NK-92 (cell line): ENCODE measurements around the gene S1PR1.
"Not testable (repeated sequence)": the region's sequence is repeated elsewhere in the genome, so short reads cannot be mapped to it uniquely, and the experiment has no call there.

Experiments used
- DNase-seq: peaks from one replicate; lab custom pipeline; 2025; ENCODE audit not compliant: unreplicated experiment; lab: John Stamatoyannopoulos, UW

The S1PR1 gene

DNA sequence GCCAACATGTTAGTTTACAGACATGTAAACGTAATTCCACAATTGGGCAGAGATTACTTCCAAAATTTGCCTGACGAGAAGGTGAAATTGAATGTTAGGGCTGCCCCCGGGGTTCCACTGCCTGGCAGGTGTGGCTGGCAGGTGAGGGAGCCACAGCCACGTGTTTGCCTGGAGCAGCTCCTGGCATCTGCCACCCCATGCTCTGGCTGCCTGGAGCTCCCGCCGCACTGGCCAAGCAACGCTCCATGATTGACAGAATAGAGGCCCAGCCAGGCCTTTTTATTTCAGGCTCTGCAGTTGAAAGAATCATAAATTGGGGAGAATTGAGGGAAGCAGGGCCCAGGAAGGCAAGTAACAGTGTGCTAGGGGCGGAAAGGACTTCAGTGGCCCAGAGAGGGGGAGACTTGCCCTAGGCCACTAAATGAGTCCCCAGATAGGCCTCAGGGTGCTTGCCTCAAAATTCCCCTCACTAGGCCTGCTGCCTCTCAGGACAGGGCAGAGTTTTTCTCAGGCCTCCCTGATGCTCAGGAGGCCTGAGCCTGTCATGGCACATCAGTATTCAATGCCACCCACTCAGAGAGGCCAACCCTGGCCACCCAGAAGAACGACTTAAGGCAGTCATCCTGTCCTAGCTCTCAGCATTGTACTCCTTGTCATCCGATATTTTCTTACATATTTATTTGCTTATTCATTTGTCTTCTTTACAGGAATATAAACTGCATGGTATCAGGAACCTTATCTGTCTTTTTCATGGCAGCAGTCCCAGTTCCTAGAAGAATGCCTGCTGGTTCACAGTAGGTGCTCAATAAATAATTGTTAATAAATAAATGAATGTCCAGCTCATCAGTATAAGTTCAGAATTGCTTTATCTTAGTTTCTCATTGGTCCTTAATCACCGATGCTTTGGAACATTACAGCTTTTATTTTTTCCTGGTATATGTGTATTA lies 16.6 kb upstream of the S1PR1 start:
- DNase-seq, result no peak

GRCh38 chr1:101220906-101221305 lies 15.9 kb upstream of the S1PR1 start:
- no peak for DNase-seq

DNA sequence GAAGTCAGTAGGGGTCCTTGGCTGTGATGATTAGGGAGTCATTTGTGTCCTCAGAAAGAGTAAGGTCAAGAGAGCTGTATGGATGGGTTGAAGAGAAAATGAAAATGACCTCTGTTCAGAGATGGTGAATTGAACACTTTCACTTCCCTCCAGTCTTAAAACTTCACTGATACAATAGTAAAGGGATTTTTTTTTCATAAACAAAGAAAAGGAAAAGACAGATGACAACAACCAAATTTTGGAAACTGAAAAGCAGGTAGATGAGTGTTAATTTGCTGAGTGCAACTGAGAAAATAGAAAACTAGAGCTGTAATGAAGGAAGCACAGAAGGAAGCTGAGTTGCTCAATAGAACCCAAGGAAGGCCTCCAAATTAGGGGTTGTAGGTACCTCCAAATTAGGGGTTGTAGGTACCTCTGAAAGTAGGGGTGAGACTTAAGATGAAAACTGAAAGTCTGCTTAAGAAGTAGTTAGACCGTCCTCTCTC lies 14.8 kb upstream of the S1PR1 start:
- DNase-seq, result no peak

- DNase-seq, result no peak
Measured at GRCh38 chr1:101227837-101228236, 9.0 kb upstream of the S1PR1 start.

GRCh38 chr1:101228424-101229134 lies 8.2 kb upstream of the S1PR1 start:
- DNase-seq, result no peak

- not testable (repeated sequence) for DNase-seq
Measured at GRCh38 chr1:101232182-101232581, 4.6 kb upstream of the S1PR1 start.

DNA sequence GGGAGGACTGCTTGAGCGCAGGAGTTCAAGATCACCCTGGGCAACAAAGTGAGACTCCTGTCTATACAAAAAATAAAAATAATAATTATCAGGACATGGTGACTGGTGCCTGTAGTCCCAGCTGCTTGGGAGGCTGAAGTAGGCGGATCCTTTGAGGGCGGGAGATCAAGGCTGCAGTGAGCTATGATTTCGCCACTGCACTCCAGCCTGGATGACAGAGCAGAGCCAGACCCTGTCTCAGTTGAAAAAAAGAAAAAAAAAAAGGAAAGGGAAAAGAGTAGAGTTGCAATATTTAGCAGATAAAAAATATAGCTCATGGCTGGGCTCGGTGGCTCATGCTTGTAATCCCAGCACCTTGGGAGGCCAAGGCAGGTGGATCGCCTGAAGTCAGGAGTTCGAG lies 3.3 kb upstream of the S1PR1 start:
- no peak for DNase-seq

- DNase-seq, result no peak
Measured at GRCh38 chr1:101235216-101235695, 1.6 kb upstream of the S1PR1 start.

- DNase-seq, result no peak
Measured at GRCh38 chr1:101235696-101236515, 913 bp upstream of the S1PR1 start.

- no peak for DNase-seq
Measured at GRCh38 chr1:101237229-101237837, 514 bp downstream of the S1PR1 start.

DNA sequence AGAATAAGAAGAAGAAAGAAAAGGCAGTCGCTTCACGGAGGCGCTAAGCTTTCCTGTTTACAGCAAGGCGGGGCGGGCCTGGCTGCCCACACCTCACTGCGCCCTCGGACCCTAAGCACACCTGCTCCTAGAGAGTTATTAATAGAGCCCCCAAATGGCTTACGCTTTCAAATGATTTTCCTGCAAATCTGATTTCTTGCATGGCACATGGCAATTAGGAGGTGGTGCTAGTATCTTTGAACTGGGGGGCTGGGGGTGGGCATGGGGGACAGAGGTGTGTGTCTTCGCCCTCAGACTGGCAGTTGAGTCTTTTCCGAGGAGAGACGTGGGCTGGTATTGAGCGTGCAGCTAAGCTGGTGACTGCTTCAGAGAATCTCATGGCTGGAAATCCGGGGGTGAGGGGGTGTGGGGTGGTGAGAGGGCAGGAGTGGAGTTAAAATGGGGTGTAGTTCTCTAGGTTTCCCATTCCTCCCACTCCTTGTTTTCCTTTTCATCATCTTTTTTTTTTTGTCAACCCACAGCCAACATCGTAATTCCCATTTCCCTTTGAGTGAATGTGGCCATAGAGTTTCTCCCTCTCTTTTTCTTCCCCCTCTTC lies 1.3 kb downstream of the S1PR1 start:
- DNase-seq, result no peak

DNA sequence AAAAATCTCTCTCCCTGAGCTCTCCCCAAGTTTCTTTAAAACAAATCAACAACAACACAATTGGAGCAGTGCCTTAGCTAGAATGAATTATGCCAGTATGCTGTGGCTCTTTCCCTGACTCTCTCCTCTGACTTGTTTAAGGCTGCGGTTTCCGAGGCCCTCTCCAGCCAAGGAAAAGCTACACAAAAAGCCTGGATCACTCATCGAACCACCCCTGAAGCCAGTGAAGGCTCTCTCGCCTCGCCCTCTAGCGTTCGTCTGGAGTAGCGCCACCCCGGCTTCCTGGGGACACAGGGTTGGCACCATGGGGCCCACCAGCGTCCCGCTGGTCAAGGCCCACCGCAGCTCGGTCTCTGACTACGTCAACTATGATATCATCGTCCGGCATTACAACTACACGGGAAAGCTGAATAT lies 1.9 kb downstream of the S1PR1 start:
- no peak for DNase-seq

DNA sequence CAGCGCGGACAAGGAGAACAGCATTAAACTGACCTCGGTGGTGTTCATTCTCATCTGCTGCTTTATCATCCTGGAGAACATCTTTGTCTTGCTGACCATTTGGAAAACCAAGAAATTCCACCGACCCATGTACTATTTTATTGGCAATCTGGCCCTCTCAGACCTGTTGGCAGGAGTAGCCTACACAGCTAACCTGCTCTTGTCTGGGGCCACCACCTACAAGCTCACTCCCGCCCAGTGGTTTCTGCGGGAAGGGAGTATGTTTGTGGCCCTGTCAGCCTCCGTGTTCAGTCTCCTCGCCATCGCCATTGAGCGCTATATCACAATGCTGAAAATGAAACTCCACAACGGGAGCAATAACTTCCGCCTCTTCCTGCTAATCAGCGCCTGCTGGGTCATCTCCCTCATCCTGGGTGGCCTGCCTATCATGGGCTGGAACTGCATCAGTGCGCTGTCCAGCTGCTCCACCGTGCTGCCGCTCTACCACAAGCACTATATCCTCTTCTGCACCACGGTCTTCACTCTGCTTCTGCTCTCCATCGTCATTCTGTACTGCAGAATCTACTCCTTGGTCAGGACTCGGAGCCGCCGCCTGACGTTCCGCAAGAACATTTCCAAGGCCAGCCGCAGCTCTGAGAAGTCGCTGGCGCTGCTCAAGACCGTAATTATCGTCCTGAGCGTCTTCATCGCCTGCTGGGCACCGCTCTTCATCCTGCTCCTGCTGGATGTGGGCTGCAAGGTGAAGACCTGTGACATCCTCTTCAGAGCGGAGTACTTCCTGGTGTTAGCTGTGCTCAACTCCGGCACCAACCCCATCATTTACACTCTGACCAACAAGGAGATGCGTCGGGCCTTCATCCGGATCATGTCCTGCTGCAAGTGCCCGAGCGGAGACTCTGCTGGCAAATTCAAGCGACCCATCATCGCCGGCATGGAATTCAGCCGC lies 2.5 kb downstream of the S1PR1 start:
- DNase-seq, result no peak

DNA sequence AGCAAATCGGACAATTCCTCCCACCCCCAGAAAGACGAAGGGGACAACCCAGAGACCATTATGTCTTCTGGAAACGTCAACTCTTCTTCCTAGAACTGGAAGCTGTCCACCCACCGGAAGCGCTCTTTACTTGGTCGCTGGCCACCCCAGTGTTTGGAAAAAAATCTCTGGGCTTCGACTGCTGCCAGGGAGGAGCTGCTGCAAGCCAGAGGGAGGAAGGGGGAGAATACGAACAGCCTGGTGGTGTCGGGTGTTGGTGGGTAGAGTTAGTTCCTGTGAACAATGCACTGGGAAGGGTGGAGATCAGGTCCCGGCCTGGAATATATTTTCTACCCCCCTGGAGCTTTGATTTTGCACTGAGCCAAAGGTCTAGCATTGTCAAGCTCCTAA lies 3.2 kb downstream of the S1PR1 start:
- DNase-seq, result no peak

DNA sequence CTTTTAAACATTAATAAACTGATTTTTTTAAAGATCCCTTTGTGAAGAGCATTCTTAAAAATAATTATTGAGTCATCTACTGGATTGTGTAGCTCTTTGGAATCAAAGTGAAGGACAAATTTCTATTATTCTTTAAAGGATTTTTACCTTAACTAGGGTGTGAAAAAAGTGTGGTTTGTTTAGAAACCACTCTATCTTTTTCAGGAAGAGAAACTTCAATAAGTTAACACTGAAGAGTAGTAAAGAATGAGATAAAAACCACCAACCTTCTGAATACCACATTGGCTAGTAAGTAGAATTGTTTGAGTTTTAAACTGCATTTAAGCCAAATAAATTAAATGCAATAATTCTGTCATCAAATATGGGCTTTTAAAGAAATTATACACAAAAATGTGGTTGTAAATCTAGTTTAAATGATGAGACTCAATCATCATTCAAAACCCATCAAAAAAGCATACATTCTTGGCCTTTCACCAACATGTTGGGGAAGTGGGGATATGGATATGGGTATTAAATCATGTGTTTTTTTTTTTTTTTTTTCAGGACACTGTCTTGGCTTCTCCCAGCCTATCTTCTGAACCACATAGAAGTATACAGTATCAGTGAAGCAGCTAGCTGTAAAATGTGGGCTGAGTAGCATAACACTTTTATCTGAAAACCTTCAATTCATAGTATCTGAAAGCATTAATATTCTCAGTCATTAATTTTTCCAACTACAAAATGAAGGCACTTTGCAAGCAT lies 4.8 kb downstream of the S1PR1 start:
- DNase-seq, result no peak

DNA sequence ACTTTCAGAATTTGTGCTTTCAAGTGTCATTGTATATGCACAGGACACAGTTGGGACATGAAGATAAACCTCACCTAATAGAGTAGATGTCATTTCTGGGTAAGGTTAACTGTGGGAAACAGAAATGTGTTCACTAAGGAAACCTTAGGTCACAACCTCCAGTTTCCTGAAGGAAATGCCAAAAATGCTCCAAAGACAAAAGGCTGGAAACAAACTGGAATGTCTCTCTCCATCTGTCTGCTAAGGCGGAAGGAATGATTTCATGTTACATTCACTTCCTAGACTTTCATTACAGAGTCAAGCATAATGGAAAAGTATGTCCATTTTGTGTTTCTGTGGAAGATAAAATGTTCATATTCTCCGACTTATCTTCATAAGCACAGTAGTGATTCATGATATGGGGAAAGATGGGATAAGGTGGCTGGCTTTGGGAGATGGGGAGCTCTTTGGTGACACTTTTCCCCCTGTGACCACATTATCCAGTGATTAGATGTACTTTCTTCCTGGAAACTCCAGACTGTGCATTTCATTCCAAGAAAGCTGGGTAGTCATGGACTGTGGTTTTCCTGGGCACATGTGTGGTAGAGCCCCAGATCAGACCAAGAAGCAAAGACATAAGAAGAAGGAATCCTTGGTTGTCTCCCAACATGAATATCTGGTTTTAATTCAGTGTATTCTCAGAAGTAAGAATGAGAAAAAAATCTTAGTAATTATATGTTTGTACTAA lies 5.7 kb downstream of the S1PR1 start:
- DNase-seq, result no peak

DNA sequence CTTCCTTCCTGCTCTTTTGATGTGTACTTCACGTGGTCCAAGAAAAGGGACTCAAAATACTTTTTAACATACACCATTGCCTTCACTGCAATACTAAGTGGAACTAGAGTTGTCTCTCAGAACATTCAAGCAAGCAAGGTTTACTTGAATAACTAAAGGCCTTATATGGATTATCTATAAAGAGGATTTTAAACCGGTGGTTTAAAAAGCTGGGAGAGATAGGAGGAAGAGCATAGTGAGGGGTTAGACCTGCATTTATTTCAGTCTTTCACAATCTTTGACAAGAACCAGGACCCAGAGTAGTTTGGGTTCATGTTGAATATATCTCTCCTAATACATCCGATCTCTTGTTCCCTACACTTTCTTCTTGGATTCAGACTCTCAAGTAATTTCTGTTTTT lies 6.9 kb downstream of the S1PR1 start:
- DNase-seq, result no peak

GRCh38 chr1:101244842-101245241 lies 8.0 kb downstream of the S1PR1 start:
- DNase-seq, result no peak
